ENCODE measurements around the gene KANSL1.
A peak's percentile ranks its signal among the peaks of the same experiment; 100 is the strongest.
"Not testable (repeated sequence)": the region's sequence is repeated elsewhere in the genome, so short reads cannot be mapped to it uniquely, and the experiment has no call there.

Gene KANSL1

DNA sequence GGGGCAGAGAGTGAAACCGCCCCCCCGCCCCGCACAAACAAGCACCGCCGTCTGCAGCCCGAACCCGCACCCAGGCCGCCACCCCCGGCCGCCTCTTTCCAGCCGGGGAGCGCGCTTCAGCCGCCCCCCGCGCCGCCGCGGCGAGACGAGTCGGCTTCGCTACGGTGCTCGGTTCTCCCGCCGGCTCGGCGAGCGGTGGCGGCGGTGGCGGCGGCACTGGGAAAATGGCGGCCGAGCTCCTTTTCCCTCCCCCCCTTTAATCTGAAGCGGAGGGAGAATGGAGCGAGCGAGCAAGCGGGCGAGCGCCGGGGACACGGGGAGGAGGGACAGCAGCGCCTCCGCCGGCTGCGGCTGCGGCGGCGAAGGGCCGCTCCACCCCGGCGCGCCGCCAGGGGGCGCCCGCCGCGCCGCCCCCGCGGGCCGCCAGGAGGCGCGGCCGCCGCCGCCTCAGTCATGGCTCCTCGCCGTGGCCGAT lies at the start of gene KANSL1:
KANSL1 (minus strand) TSS at position 279 of the 475 bp plus-strand sequence. CDS start 21,286 bp downstream, outside the sequence.
- peak; percentile 96 for DNase-seq

DNA sequence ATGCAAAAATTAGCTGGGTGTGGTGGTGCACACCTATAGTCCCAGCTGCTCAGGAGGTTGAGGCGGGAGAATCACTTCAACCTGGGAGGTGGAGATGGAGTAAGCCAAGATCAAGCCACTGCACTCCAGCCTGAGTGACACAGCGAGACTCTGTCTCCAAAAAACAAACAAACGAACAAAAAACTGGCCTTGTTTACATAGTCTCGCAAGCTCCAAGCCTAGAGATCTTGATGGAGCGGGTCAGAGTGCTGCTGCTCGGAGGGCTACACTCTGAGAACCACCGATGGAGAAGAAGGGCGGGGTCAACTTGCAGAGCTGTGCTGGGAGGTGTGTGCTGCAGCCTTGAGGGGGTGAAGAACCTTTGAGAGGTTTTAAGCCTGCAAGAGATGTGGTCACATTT lies 38.1 kb upstream of the KANSL1 start:
- DNase-seq = not testable (repeated sequence)

- peak; percentile 98 for DNase-seq
Measured at GRCh38 chr17:46225274-46225794, 32.1 kb upstream of the KANSL1 start.

DNA sequence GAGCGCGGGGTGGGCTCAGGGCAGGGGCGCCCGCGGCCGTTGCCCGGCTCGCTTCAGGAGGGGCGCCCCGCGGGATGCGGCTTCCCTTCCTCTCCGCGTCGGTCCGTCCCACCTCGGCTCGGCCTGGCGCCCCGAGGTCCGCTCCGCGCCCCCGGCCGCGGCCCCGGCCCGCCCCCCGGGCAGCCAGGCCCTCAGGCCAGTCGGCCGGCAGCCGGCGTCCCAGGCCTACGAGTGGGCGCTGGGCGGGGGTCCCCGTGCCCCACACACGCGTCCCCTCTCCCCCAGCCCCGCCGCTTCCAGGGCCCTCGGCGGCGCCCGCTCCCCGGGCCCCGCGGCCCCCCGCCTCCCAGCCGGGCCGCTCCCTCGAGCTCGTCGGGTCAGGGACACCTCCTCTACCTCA lies 31.6 kb upstream of the KANSL1 start:
- not testable (repeated sequence) for DNase-seq

DNA sequence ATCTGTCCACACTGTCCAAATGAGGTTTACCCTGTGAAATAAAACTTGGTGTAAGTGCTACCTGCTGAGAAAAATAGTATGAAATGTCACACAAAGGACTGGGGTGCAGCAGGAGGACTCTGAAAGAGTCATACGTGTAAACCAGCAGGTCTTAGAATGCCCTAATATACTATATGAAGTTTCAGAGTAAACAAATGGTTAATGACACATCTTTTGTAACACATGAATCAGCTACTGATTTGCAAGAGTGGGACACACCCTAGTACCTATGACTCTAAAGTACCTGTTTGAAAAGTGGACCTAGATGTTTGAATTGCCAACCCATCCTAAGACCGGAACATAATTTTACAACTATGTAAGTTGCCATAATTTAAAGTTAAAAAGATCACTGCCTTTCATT lies 29.8 kb upstream of the KANSL1 start:
- not testable (repeated sequence) for DNase-seq

DNA sequence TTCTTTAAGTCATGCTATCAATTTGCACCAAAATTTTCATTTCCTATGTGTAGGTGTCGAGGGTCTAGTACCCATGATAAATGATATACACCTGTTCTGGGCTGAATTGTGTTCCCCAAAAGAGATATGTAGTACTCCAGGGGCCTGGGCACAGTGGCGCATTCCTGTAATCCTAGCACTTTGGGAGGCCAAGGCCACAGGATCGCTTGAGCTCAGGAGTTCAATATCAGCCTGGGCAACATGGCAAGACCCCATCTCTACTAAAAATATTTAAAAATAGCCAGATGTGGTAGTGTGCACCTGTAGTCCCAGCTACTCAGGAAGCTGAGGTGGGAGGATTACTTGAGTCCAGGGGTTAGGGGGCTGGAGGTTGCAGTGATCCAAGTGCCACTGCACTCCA lies 23.5 kb upstream of the KANSL1 start:
- DNase-seq = no peak

GRCh38 chr17:46212634-46213435 lies 19.6 kb upstream of the KANSL1 start:
- peak; percentile 96 for DNase-seq

DNA sequence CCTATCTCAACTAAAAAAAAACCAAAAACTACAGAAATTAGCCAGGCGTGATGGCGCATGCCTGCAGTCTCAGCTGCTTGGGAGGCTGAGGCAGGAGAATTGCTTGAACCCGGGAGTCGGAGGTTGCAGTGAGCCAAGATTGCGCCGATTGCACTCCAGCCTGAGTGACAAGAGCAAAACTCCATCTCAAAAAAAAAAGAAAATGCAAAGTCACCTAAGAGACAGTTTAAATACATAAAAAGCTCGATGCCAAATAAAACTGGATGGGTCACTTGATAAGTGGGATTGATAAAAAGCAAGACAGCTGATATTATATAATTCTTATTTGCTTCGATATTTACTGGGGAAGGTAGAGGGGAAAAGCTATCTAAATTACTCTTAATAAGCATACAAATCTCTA lies 15.8 kb upstream of the KANSL1 start:
- DNase-seq = no peak

GRCh38 chr17:46205975-46206374 lies 12.7 kb upstream of the KANSL1 start:
- no peak for DNase-seq

- DNase-seq = peak; percentile 59
Measured at GRCh38 chr17:46202424-46202823, 9.2 kb upstream of the KANSL1 start.

- no peak for DNase-seq
Measured at GRCh38 chr17:46201491-46201890, 8.3 kb upstream of the KANSL1 start.

DNA sequence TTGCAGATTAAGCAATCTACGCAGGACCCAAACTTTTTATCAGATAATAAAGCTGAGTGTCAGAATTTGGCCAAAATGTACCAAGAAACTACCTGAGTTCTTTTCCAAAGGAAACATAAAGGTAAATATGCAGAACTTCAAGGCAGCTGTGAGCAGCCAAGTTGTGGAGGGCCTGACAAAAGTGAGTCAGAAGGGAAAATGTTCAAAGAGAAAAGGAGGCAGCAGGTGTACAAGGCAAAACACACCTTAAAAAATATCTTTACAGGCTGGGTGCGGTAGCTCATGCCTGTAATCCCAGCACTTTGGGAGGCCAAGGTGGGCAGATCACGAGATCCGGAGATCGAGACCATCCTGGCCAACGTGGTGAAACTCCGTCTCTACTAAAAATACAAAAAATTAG lies 7.0 kb upstream of the KANSL1 start:
- no peak for DNase-seq

DNA sequence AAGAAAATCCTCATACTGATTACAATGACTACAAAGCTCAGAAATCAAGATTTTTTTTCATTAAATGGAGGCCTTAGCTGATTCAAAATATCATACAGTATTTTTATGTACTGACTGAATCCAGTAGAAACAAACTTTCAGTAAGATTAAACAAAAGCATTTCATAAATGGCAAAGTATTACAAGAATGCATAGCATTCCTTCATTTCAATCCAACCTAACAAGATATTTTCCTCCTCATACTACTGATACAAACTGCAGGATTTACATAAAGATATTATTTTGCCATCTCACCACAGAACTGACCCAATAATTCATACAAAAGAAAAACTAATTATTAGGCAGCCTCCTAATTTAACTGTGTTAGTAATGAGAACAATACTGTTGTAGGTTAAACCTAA lies 6.2 kb upstream of the KANSL1 start:
- DNase-seq = no peak

DNA sequence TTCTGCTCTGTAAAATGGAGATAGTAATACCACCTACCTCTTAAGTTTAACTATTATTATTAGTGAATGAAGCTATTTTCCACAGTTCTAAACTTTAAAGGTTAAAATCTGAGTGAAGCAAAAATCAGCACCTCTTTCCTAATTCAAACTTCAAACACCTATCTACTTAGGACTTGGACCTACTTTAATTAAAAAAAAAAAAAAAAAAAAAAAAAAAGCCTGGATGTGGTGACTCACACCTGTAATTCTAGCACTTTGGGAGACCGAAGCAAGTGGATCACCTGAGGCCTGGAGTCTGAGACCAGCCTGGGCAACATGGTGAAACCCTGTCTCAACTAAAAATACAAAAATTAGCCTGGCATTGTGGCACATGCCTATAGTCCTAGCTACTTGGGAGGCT lies 5.0 kb upstream of the KANSL1 start:
- no peak for DNase-seq

DNA sequence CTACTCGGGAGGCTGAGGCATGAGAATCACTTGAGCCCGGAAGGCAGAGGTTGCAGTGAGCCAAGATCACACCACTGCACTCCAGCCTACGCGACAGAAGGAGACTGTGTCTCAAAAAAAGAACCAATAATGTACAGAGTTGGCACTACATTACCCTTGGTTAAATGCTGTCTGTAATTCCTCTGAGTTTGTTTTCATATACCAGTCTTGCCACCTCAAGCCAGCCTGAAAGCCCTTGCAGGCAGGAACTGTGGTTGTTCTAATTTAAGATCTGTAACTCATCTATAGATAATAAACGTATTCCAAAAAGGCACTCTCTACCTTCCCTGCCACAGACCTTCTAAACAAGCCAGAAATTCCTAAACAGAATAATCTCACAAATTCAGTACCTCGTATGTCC lies 4.3 kb upstream of the KANSL1 start:
- no peak for DNase-seq

- DNase-seq = no peak
Measured at GRCh38 chr17:46195939-46196716, 2.9 kb upstream of the KANSL1 start.

DNA sequence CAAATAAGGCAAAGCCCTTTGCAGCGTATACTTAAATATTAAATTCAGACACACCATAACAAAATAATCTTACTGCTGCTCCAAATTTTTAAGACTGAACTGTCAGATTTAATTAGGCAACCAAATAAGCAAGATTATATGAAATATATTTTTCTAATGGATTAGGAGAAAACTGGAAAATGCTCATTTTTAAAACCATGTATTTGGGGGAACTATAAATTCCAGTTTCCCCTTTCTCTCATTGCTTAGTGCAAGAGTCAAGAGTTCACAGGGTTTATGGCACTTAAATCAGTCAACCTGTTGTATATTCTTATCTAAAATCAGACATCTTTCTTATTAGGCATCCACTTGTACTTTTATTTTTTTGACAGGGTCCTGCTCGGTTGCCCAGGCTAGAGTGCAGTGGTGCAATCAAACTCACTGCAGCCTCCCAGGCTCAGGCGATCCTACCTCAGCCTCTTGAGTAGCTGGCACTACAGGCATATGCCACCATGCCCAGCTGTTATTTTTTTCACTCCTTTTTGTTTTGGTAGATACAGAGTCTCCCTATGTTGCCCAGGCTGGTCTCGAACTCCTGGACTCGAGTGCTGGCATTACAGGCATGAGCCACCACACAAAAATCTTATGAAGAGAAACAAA lies 2.1 kb upstream of the KANSL1 start:
- DNase-seq = no peak

GRCh38 chr17:46194393-46195216 lies 1.4 kb upstream of the KANSL1 start:
- DNase-seq = peak; percentile 94

- peak; percentile 98 for DNase-seq
Measured at GRCh38 chr17:46193626-46194392, 580 bp upstream of the KANSL1 start.

- DNase-seq = peak; percentile 84
Measured at GRCh38 chr17:46192439-46193150, 634 bp downstream of the KANSL1 start.

DNA sequence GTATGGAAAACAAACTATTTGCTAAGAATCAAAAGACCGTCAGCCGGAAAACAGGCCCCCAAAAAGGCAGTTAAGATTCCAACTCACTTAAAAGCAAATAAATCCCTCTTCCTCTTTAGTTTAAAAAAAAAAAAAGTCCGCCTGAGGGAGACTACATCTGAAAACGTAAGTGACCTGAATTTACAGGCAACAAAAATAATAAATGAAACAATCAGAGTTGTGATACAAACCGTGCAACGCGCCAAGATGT lies 1.1 kb downstream of the KANSL1 start:
- no peak for DNase-seq
